K562 (cell line): ENCODE results near the gene SMARCD2. TPM values are rescaled to one million over a fixed set of nuclear protein-coding genes. Genes with fewer than 3 reads are reported as not detected.

Source experiments
- ARID1B ChIP-seq: fragments of 450-650 bp; IDR thresholded peaks from 2 replicates; pipeline ENCODE4 v1.6.1; 2016; ENCODE audit warnings: antibody characterized with exemption, mild to moderate bottlenecking, inconsistent platforms
- ARID2 ChIP-seq: fragments of 450-650 bp; IDR thresholded peaks from 2 replicates; pipeline ENCODE4 v1.6.1; 2017; ENCODE audit warnings: antibody characterized with exemption, mild to moderate bottlenecking
- BRD4 ChIP-seq: fragments of 200-600 bp; sonication (generic); IDR thresholded peaks from 2 replicates; pipeline ENCODE4 v1.6.1; 2017; ENCODE audit warnings: inconsistent platforms
- CREB1 ChIP-seq, 2 experiments: sonication (generic) in 1 of 2; formaldehyde crosslinking in 1 of 2; IDR thresholded peaks; 2 replicates each; pipeline versions ENCODE4 v1.6.1 to v1.8.0; 2012 to 2022; ENCODE audit warnings: inconsistent platforms in 1 of 2, mild to moderate bottlenecking in 1 of 2, missing genetic modification reagents in 1 of 2, moderate library complexity in 1 of 2
- HMGXB4 ChIP-seq: sonication (generic); formaldehyde crosslinking; IDR thresholded peaks from 2 replicates; pipeline ENCODE4 v1.8.1; 2023; ENCODE audit warnings: mild to moderate bottlenecking, missing genetic modification reagents
- LARP7 ChIP-seq: fragments of 450-650 bp; IDR thresholded peaks from 2 replicates; pipeline ENCODE4 v1.6.1; 2016
- NRF1 ChIP-seq, 2 experiments: fragments of 450-650 bp; IDR thresholded peaks in 1 of 2; conservative IDR thresholded peaks in 1 of 2; 2 replicates each; pipeline ENCODE4 v1.6.1; 2014; ENCODE audit warnings: mild to moderate bottlenecking in 2 of 2
- PREB ChIP-seq: sonication (generic); formaldehyde crosslinking; IDR thresholded peaks from 2 replicates; pipeline ENCODE4 v1.8.1; 2023; ENCODE audit warnings: mild to moderate bottlenecking, missing genetic modification reagents
- RREB1 ChIP-seq: fragments of 250-450 bp; sonication (Bioruptor Pico); IDR thresholded peaks from 2 replicates; pipeline ENCODE4 v1.4.0; 2020
- ZBTB33 ChIP-seq: sonication (generic); formaldehyde crosslinking; IDR thresholded peaks from 2 replicates; pipeline ENCODE4 v1.8.1; 2023; ENCODE audit warnings: mild to moderate bottlenecking, missing genetic modification reagents
- ZFP91 ChIP-seq: sonication (generic); formaldehyde crosslinking; IDR thresholded peaks from 2 replicates; pipeline ENCODE4 v1.8.0; 2022; ENCODE audit warnings: mild to moderate bottlenecking, missing genetic modification reagents
- ZNF197 ChIP-seq: fragments of 200-800 bp; sonication (Bioruptor generic); IDR thresholded peaks from 2 replicates; pipeline ENCODE4 v1.6.1; 2016; ENCODE audit warnings: low read depth, missing genetic modification characterization, missing compliant biosample characterization
- ZNF253 ChIP-seq: fragments of 250-450 bp; sonication (Bioruptor Pico); conservative IDR thresholded peaks from 2 replicates; pipeline ENCODE4 v1.6.1; 2021; ENCODE audit warnings: mild to moderate bottlenecking
- ZNF830 ChIP-seq: fragments of 250-450 bp; sonication (Bioruptor Pico); IDR thresholded peaks from 2 replicates; pipeline ENCODE4 v1.5.0; 2021; ENCODE audit warnings: mild to moderate bottlenecking
- polyA plus RNA-seq, 8 experiments: library from polyadenylated mRNA; depleted of rRNA in 4 of 8; stranded (reverse) in 5 of 8; unstranded in 3 of 8; fragments of >200 nt; fragmentation: Nextera tagmentation in 2 of 8; fragmentation: Illumina TruSeq in 1 of 8; extraction: Ambion mirVana in 2 of 8; extraction: Trizol in 1 of 8; gene quantifications; 2 replicates each; pipeline versions ENCODE4 v1.2.1 to v1.2.3, GENCODE V29; 2011 to 2014; ENCODE audit warnings: inconsistent platforms in 1 of 8, missing spikeins in 1 of 8
- total RNA-seq, 7 experiments: library from RNA; depleted of rRNA in 6 of 7; stranded (reverse); fragments of >200 nt in 6 of 7; fragmentation: Illumina TruSeq in 2 of 7; extraction: Trizol in 2 of 7; gene quantifications; 2 replicates each; pipeline versions ENCODE4 v1.2.1 to v1.2.3, GENCODE V29; 2011 to 2021; ENCODE audit warnings: low replicate concordance in 1 of 7

The SMARCD2 gene
- total and polyA plus RNA-seq, 9 of the 15 experiments (the other 6 are each of a cell fraction or from before 2014, with no cell fraction given): 1.7 to 114 (median 90.3) TPM

- TF ChIP-seq ZFP91 (no peak), ZBTB33 (no peak; the same call in 1 of the 2 replicates), RREB1 (CRISPR knock-in tag) (peak; percentile 93), CREB1 (IDR thresholded peaks at IDR 0.05) (peak; percentile 55; the same call in 1 of the 2 replicates), CREB1 (CRISPR knock-in tag; IDR thresholded peaks at IDR 0.05) (peak; percentile 74), LARP7 (no peak), HMGXB4 (CRISPR knock-in tag) (peak; percentile 78; the same call in 1 of the 2 replicates), NRF1 (conservative IDR thresholded peaks at IDR 0.05 in 1 of 2, IDR thresholded peaks at IDR 0.05 in 1 of 2) (peak; percentile 90 to 92), PREB (CRISPR knock-in tag) (no peak), ARID2 (no peak), ZNF830 (CRISPR knock-in tag) (no peak), ZNF253 (CRISPR knock-in tag) (no peak), ARID1B (peak; percentile 63), ZNF197 (CRISPR knock-in tag) (0 out of 2 replicates have a peak, but pooled peaks have one; percentile 66), BRD4 (0 out of 2 replicates have a peak, but pooled peaks have one; percentile 27)
Measured at GRCh38 chr17:63827002-63827800, 15.3 kb downstream of the SMARCD2 start, which contains the start of the genes FTSJ3 and PSMC5 (continued).
